Neutrophil (primary cell): ENCODE data around the gene SCLT1.

Experiments
- H3K27ac ChIP-seq: fragments of 200-600 bp; sonication (generic); 2 replicates; pipeline ENCODE4 v1.5.1; 2016; ENCODE audit warnings: mild to moderate bottlenecking, moderate library complexity
- H3K27me3 ChIP-seq: fragments of 200-600 bp; sonication (generic); 2 replicates; pipeline ENCODE4 v1.6.0; 2016; ENCODE audit warnings: mild to moderate bottlenecking
- H3K36me3 ChIP-seq: fragments of 200-600 bp; sonication (generic); 2 replicates; pipeline ENCODE4 v1.5.1; 2017
- H3K4me1 ChIP-seq, 2 experiments: fragments of 200-600 bp in 1 of 2; sonication (generic) in 1 of 2; 1 replicate in 1 of 2; 2 replicates in 1 of 2; pipeline versions ENCODE4 v1.5.1 to v1.6.1; 2013 to 2016; ENCODE audit warnings: low read depth in 1 of 2, low read length in 1 of 2, mild to moderate bottlenecking in 1 of 2, moderate library complexity in 1 of 2; ENCODE audit not compliant: control insufficient read depth in 1 of 2, insufficient read depth in 1 of 2
- H3K4me3 ChIP-seq, 2 experiments: fragments of 200-600 bp in 1 of 2; sonication (generic) in 1 of 2; 1 replicate in 1 of 2; 2 replicates in 1 of 2; pipeline ENCODE4 v1.5.1; 2013 to 2016; ENCODE audit warnings: low read depth in 1 of 2, low read length in 1 of 2, mild to moderate bottlenecking in 1 of 2, moderate library complexity in 1 of 2
- H3K9me3 ChIP-seq: fragments of 200-600 bp; sonication (generic); 2 replicates; pipeline ENCODE4 v1.5.1; 2016
- CTCF ChIP-seq: fragments of 200-600 bp; sonication (generic); IDR thresholded peaks from 2 replicates; pipeline ENCODE4 v1.5.1; 2016; ENCODE audit warnings: antibody characterized with exemption

Gene SCLT1

GRCh38 chr4:128859887-128860677, 233.3 kb downstream of the SCLT1 start:
- Histone ChIP-seq H3K9me3 (no peaks in the 10 kb centered on the region), H3K36me3 (peaks cover 32% of the 10 kb centered on the region), H3K4me1 (peaks cover 46% of the 10 kb centered on the region in 2 experiments), H3K27ac (peak overlapping the region; percentile 88), H3K4me3 (no peak overlapping the region), H3K27me3 (no peaks in the 10 kb centered on the region)
- no peak for TF ChIP-seq CTCF

- Histone ChIP-seq H3K4me3 (no peak overlapping the region), H3K4me1 (peaks cover 56% of the 10 kb centered on the region in 2 experiments), H3K27me3 (no peaks in the 10 kb centered on the region), H3K36me3 (peaks cover 26% of the 10 kb centered on the region), H3K9me3 (no peaks in the 10 kb centered on the region), H3K27ac (no peak overlapping the region)
- no peak for TF ChIP-seq CTCF
Observed at GRCh38 chr4:128858879-128859671, 234.3 kb downstream of the SCLT1 start.

GRCh38 chr4:128856246-128856645, 237.1 kb downstream of the SCLT1 start:
- no peak for TF ChIP-seq CTCF
- Histone ChIP-seq H3K4me3 (no peak overlapping the region), H3K27me3 (no peaks in the 10 kb centered on the region), H3K27ac (no peak overlapping the region), H3K36me3 (peaks cover 43% of the 10 kb centered on the region), H3K9me3 (no peaks in the 10 kb centered on the region), H3K4me1 (peaks cover 36 to 38% of the 10 kb centered on the region in 2 experiments)

- Histone ChIP-seq H3K36me3 (peaks cover 43% of the 10 kb centered on the region), H3K9me3 (no peaks in the 10 kb centered on the region), H3K27ac (peak overlapping the region; percentile 77), H3K4me3 (no peak overlapping the region), H3K4me1 (peaks cover 30 to 32% of the 10 kb centered on the region in 2 experiments), H3K27me3 (no peaks in the 10 kb centered on the region)
- TF ChIP-seq CTCF, result no peak
Observed at GRCh38 chr4:128855621-128856020, 237.7 kb downstream of the SCLT1 start.

GRCh38 chr4:128854433-128854832, 238.9 kb downstream of the SCLT1 start:
- Histone ChIP-seq H3K36me3 (peaks cover 54% of the 10 kb centered on the region), H3K27ac (peak overlapping the region; percentile 77), H3K27me3 (no peaks in the 10 kb centered on the region), H3K4me3 (no peak overlapping the region), H3K4me1 (peaks cover 19 to 21% of the 10 kb centered on the region in 2 experiments), H3K9me3 (no peaks in the 10 kb centered on the region)
- no peak for TF ChIP-seq CTCF
